GM12801 (cell line): ENCODE data around the gene ABHD2.

ENCODE experiments used
- TF ChIP-seq, protein P1 (sequence below): IDR thresholded peaks from one replicate; pipeline ENCODE4 v1.5.1; 2011; ENCODE audit warnings: control low read depth; ENCODE audit not compliant: insufficient read length; ENCODE audit errors: extremely low read depth

ABHD2 gene

DNA sequence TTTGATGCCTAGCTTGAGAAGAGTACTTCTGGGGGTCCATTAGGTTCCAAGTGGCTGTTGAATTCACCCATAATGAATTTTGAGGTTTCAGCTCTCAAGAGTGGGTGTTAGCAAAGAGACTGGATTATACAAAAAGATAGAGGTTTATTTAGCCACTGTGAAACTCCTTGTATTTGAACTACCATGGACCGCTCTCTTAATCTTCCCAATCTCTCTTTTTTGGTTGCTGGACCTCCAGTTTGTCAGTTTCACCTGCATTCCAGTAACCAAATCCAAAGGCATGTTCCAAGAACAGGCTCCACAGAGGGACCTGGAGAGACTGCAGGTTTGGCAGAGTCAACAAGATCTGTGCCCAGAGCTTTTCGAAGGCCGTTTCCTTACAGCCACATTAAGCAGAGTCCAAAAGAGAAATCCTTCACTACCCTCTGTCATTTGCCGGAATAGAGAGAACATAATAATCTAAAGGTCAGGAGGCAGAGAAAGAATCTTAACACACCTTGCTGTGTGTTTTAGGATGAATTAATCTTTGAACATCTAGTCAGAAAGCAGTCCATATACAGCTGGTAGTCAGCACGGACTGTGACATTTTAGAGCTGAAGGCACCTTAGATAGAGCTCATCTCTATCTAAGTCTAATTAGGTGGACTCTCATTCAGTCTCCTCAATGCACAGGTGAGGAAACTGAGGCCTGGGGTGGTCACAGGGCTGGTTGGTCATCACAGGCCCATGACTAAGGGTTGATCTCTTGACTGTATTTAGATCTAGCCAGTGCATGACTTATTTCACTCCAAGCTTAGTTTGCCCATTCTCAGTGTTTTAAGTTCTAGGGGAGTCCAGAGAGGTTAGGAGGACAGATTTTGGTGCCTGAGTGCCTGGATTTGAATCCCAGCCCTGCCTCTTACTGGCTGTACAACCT is 1.3 kb downstream of the ABHD2 start:
- TF ChIP-seq, protein P1, sequence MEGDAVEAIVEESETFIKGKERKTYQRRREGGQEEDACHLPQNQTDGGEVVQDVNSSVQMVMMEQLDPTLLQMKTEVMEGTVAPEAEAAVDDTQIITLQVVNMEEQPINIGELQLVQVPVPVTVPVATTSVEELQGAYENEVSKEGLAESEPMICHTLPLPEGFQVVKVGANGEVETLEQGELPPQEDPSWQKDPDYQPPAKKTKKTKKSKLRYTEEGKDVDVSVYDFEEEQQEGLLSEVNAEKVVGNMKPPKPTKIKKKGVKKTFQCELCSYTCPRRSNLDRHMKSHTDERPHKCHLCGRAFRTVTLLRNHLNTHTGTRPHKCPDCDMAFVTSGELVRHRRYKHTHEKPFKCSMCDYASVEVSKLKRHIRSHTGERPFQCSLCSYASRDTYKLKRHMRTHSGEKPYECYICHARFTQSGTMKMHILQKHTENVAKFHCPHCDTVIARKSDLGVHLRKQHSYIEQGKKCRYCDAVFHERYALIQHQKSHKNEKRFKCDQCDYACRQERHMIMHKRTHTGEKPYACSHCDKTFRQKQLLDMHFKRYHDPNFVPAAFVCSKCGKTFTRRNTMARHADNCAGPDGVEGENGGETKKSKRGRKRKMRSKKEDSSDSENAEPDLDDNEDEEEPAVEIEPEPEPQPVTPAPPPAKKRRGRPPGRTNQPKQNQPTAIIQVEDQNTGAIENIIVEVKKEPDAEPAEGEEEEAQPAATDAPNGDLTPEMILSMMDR, result no peak

DNA sequence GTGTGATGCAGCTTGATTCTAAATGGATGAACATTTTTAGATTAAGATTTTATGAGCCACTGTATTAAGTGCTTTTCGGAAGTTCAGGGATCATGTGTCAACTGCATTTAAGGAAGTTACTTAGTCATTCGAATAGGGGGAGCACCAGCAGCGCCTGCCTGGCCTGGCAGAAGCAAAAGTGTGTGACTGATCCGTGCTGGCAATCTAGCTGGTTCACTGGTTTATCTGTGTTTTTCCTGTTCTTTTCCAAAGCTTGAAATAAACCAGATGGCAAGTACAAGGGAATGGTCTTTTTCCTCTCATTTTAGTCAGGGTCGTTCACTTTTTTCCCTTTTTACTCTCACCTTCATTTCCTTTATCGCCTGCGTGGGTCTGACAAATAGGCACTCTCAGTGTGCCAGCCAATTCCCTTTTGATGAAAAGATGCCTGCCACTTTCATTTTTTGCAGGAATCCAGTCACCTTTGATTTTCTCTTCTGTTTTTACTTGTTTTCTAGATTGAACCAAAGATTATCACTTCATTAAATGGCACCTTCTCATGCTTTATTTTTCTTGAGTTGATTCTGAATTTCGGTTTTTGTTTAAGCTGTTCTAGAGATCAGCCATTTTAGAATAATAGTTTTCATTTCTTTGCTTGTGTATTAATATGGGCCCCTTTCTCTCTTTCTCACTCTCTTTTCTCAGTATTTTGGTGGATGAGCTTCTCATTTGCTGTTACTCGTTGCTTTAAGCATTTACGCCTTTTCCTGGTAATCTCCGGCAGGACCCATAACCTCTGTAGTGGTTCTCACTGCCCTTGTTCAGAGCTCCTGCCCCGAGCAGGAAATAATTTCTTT is 2.8 kb downstream of the ABHD2 start:
- TF ChIP-seq, protein P1, result no peak

DNA sequence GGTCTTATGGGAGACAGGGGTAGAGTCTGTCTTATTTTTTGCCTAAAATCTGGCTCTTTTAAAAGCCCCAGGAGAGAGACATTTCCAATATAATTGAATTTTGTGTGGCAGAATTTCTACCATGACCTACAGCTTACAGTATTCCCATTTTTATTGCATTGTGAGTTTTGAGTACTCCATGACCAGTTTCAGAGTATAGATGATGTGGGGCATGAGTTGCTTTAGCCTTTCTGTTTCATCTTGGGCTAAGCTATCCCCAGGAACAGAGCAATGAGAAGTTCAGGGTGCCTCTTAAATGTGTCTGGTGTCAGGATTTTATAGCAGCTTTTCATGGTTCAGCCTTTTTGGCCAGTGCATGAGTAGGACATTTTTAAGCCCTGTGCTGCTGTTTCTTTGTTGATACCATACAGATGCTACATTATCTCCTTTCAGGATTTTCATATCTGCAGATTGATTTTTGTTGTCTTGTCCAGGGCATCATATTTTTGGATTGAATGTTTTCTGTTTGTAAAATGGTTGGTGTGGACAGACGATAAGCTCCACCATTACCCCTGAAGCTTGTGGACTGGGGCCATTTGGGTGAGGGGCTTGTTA is 3.5 kb downstream of the ABHD2 start:
- TF ChIP-seq, protein P1, result no peak

DNA sequence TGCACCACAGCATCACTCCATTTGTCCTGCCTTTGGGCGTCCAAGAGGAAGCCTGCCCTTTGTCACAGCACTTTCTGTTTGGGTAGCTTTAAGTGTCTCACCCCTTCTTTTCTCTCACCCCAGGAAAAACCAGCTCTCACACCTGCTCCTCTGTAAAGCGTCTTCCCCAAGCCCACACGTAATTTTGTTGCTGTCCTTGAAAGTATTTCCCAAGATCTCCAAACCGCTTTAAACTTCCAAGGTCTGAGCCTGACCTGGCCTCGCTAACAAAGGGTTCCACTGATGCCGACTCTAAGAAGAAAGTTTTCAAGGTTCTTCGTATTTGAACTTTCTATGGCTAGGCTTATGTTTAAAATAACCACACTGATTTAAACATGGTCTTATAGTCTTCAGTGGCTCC is 5.3 kb downstream of the ABHD2 start:
- TF ChIP-seq, protein P1, result no peak

DNA sequence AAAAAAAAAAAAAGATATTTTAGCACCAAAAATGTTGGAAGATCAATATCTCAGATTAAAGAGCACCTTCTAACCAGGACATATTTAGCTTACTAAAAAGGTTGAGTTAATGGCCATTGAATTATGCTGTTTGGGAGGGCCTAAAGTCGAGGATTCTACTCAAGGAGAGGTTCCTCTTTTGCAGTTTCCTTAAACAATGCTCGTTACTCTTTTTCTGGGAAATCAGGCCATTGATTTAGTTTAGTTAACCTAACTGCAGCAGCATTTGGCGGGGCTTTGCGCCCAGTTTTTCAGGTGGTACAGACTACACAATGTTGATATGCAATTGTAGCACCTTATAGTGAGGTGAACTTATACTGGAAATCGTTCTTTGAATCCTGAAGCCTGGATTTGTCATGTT is 6.8 kb downstream of the ABHD2 start:
- TF ChIP-seq, protein P1, result no peak

DNA sequence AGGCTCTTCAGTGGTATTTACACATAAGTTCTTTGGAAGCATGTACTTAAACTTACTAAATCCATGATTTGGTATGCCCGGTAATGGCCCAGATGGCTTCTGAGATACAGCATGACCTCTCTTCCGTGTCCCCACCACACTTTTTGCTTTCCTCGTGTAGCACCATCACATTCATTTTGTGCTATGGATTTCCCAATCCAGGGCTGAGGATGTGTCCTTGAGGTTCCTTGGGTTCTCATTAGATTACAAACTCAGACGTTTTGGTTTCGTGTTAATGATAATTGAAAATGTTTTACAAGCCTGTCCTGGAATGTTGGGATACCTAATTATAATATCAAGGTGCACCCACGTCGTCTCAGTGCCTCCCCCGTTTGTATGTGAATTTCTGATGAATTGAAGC is 7.3 kb downstream of the ABHD2 start:
- TF ChIP-seq, protein P1, result no peak

DNA sequence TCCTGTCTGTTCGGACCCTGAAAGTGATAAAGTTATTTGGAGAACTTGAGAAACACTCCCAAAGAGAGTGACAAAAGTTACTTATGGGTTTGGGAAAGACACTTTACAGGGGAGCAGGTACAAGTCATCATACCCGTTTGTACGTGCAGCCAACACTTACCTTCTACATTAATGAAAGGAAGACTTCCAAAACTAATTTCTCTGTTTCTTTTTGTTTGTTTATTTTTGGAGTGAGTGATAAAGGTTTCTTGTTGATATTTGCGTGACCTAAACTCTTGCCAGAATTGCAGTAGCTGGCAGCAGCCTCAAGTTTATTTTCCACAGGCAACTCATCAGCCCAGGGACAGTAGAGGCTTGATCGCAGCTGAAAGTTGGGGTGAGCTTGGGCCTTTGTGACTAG is 8.4 kb downstream of the ABHD2 start:
- TF ChIP-seq, protein P1, result no peak
